Parathyroid adenoma (tissue), 2 donors: ENCODE data around the gene AKR1B1.

Source experiments
- H2AFZ ChIP-seq: fragments of 300-600 bp; sonication (generic); one replicate; pipeline ENCODE4 v1.7.0; 2017; ENCODE audit warnings: antibody characterized with exemption, mild to moderate bottlenecking
- H3K27ac ChIP-seq: fragments of 300-600 bp; sonication (generic); one replicate; pipeline ENCODE4 v1.7.0; 2017
- H3K27me3 ChIP-seq: fragments of 300-600 bp; sonication (generic); one replicate; pipeline ENCODE4 v1.7.0; 2017; ENCODE audit warnings: low read length; ENCODE audit not compliant: control insufficient read depth, insufficient read depth
- H3K36me3 ChIP-seq: fragments of 300-600 bp; sonication (generic); one replicate; pipeline ENCODE4 v1.7.0; 2017; ENCODE audit warnings: low read length; ENCODE audit not compliant: control insufficient read depth, insufficient read depth
- H3K4me1 ChIP-seq: fragments of 300-600 bp; sonication (generic); one replicate; pipeline ENCODE4 v1.7.0; 2017; ENCODE audit warnings: control low read depth
- H3K4me2 ChIP-seq: fragments of 300-600 bp; sonication (generic); one replicate; pipeline ENCODE4 v1.7.0; 2017; ENCODE audit warnings: low read length
- H3K4me3 ChIP-seq: fragments of 300-600 bp; sonication (generic); one replicate; pipeline ENCODE4 v1.7.0; 2017; ENCODE audit warnings: low read depth, low read length
- H3K79me2 ChIP-seq: fragments of 300-600 bp; sonication (generic); one replicate; pipeline ENCODE4 v1.7.0; 2017; ENCODE audit warnings: control low read depth
- H3K9ac ChIP-seq: fragments of 300-600 bp; sonication (generic); one replicate; pipeline ENCODE4 v1.7.0; 2017; ENCODE audit warnings: mild to moderate bottlenecking
- H3K9me3 ChIP-seq: fragments of 300-600 bp; sonication (generic); one replicate; pipeline ENCODE4 v1.7.0; 2017; ENCODE audit warnings: low read length; ENCODE audit not compliant: control insufficient read depth
- TF ChIP-seq, protein P1 (sequence below): fragments of 300-600 bp; sonication (generic); IDR thresholded peaks from one replicate; pipeline ENCODE4 v1.7.0; 2017; ENCODE audit warnings: antibody characterized with exemption, mild to moderate bottlenecking
- donor health status: primary hyperparathyroidism.

The AKR1B1 gene

GRCh38 chr7:134480730-134481129 is 21.8 kb upstream of the AKR1B1 start:
- no peak overlapping the region for H2AFZ ChIP-seq
- H3K9me3 ChIP-seq: no peaks in the 10 kb centered on the region
- H3K4me1 ChIP-seq: peaks cover 12% of the 10 kb centered on the region
- H3K4me3 ChIP-seq: no peak overlapping the region
- no peaks in the 10 kb centered on the region for H3K79me2 ChIP-seq
- H3K9ac ChIP-seq: no peak overlapping the region
- H3K27ac ChIP-seq: no peak overlapping the region
- TF ChIP-seq, protein P1, sequence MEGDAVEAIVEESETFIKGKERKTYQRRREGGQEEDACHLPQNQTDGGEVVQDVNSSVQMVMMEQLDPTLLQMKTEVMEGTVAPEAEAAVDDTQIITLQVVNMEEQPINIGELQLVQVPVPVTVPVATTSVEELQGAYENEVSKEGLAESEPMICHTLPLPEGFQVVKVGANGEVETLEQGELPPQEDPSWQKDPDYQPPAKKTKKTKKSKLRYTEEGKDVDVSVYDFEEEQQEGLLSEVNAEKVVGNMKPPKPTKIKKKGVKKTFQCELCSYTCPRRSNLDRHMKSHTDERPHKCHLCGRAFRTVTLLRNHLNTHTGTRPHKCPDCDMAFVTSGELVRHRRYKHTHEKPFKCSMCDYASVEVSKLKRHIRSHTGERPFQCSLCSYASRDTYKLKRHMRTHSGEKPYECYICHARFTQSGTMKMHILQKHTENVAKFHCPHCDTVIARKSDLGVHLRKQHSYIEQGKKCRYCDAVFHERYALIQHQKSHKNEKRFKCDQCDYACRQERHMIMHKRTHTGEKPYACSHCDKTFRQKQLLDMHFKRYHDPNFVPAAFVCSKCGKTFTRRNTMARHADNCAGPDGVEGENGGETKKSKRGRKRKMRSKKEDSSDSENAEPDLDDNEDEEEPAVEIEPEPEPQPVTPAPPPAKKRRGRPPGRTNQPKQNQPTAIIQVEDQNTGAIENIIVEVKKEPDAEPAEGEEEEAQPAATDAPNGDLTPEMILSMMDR: no peak
- H3K36me3 ChIP-seq: no peaks in the 10 kb centered on the region
- H3K27me3 ChIP-seq: no peaks in the 10 kb centered on the region
- no peak overlapping the region for H3K4me2 ChIP-seq

DNA sequence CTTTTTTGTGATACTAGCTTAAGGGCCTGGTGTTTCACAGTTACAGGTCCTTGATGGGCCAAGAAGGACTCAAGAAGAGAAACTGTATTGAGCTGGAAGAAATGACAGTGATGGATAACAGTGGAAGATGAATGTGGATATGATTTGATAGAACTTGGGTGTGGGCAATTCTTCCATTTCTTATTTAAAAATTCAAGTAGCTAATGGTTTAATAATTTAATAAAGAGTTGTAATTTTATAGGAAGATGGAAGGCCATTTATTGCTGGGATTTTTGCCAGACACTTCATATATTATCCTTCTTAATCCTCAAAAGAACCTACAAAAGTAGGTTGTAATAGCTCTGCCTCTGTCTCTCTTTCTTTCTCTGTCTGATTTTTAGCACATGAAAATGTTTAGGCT is 21.3 kb upstream of the AKR1B1 start:
- Histone ChIP-seq H3K9ac (no peak overlapping the region), H3K4me2 (no peak overlapping the region), H3K4me3 (no peak overlapping the region), H3K9me3 (no peaks in the 10 kb centered on the region), H2AFZ (no peak overlapping the region), H3K79me2 (no peaks in the 10 kb centered on the region), H3K27me3 (no peaks in the 10 kb centered on the region), H3K27ac (no peak overlapping the region), H3K4me1 (peaks cover 12% of the 10 kb centered on the region), H3K36me3 (no peaks in the 10 kb centered on the region)
- TF ChIP-seq, protein P1: no peak

- H3K36me3 ChIP-seq: no peaks in the 10 kb centered on the region
- peaks cover 15% of the 10 kb centered on the region for H3K4me1 ChIP-seq
- H3K79me2 ChIP-seq: no peaks in the 10 kb centered on the region
- no peak overlapping the region for H3K4me2 ChIP-seq
- no peak overlapping the region for H2AFZ ChIP-seq
- no peak overlapping the region for H3K9ac ChIP-seq
- no peak overlapping the region for H3K27ac ChIP-seq
- no peaks in the 10 kb centered on the region for H3K9me3 ChIP-seq
- H3K4me3 ChIP-seq: no peak overlapping the region
- H3K27me3 ChIP-seq: no peaks in the 10 kb centered on the region
- TF ChIP-seq, protein P1: no peak
Observed at GRCh38 chr7:134478707-134479106, 19.8 kb upstream of the AKR1B1 start.

- no peaks in the 10 kb centered on the region for H3K27me3 ChIP-seq
- no peaks in the 10 kb centered on the region for H3K79me2 ChIP-seq
- TF ChIP-seq, protein P1: no peak
- no peak overlapping the region for H3K9ac ChIP-seq
- H3K9me3 ChIP-seq: no peaks in the 10 kb centered on the region
- H2AFZ ChIP-seq: peak overlapping the region; percentile 44
- peaks cover 15% of the 10 kb centered on the region for H3K4me1 ChIP-seq
- H3K4me3 ChIP-seq: no peak overlapping the region
- no peak overlapping the region for H3K27ac ChIP-seq
- no peaks in the 10 kb centered on the region for H3K36me3 ChIP-seq
- no peak overlapping the region for H3K4me2 ChIP-seq
Observed at GRCh38 chr7:134477954-134478353, 19.1 kb upstream of the AKR1B1 start.

DNA sequence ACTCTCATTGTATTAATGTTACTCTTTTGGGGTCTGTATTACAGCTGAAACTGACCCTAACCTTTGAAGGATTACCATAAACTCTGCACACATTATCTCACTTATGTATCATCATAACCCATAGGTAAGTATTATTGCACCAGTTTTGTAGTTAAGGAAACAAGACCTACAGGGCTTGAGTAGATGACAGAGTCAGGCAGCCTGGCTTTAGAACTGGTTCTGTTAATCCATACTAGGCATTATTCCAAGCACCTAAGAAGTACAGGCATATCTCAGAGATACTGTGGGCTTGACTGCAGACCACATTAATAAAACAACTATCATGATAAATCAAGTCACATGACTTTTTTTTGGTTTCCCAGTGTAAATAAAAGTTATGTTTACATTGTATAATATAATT is 17.1 kb upstream of the AKR1B1 start:
- H2AFZ ChIP-seq: no peak overlapping the region
- no peaks in the 10 kb centered on the region for H3K9me3 ChIP-seq
- H3K27me3 ChIP-seq: no peaks in the 10 kb centered on the region
- no peaks in the 10 kb centered on the region for H3K36me3 ChIP-seq
- TF ChIP-seq, protein P1: no peak
- peaks cover 15% of the 10 kb centered on the region for H3K4me1 ChIP-seq
- no peak overlapping the region for H3K9ac ChIP-seq
- H3K4me3 ChIP-seq: no peak overlapping the region
- H3K79me2 ChIP-seq: no peaks in the 10 kb centered on the region
- H3K27ac ChIP-seq: no peak overlapping the region
- H3K4me2 ChIP-seq: no peak overlapping the region
